ENCODE measurements around the gene TTC33.

GRCh38 chr5:40784027-40784653 lies 28.4 kb upstream of the TTC33 start:
- TF ChIP-seq CTCF (conservative IDR thresholded peaks at IDR 0.05) (no peak), ZFX (IDR thresholded peaks at IDR 0.05) (no peak)

Measured in C4-2B (cell line).